Epidermal melanocyte (primary cell): ENCODE measurements around the gene TP53BP1.
A peak's percentile ranks its signal among the peaks of the same experiment; 100 is the strongest.
"Not testable (repeated sequence)": the region's sequence is repeated elsewhere in the genome, so short reads cannot be mapped to it uniquely, and the experiment has no call there.

Source experiments
- DNase-seq: peaks from one replicate; pipeline ENCODE4 v3.0.0; 2011; ENCODE audit warnings: low spot score; ENCODE audit not compliant: insufficient read length

The TP53BP1 gene

GRCh38 chr15:43420435-43420834, 72.5 kb downstream of the TP53BP1 start:
- no peak for DNase-seq

GRCh38 chr15:43414196-43414595, 78.8 kb downstream of the TP53BP1 start:
- no peak for DNase-seq

- no peak for DNase-seq
These were observed 80.9 kb downstream of the TP53BP1 start for GRCh38 chr15:43412096-43412495.

- DNase-seq, result no peak
These were observed 82.3 kb downstream of the TP53BP1 start for GRCh38 chr15:43410572-43411214.

- no peak for DNase-seq
These were observed 84.2 kb downstream of the TP53BP1 start for GRCh38 chr15:43408789-43409188.

- DNase-seq, result no peak
These were observed 86.1 kb downstream of the TP53BP1 start for GRCh38 chr15:43406808-43407207.

- peak; percentile 28 for DNase-seq
These were observed 86.8 kb downstream of the TP53BP1 start for GRCh38 chr15:43406189-43406588.

GRCh38 chr15:43404130-43404529, 88.8 kb downstream of the TP53BP1 start:
- DNase-seq, result no peak

GRCh38 chr15:43403616-43404015, 89.3 kb downstream of the TP53BP1 start:
- no peak for DNase-seq

GRCh38 chr15:43402255-43402654, 90.7 kb downstream of the TP53BP1 start:
- no peak for DNase-seq

- not testable (repeated sequence) for DNase-seq
These were observed 99.4 kb downstream of the TP53BP1 start for GRCh38 chr15:43393592-43393991.

GRCh38 chr15:43390723-43391122, 102.2 kb downstream of the TP53BP1 start:
- no peak for DNase-seq

- DNase-seq, result no peak
These were observed 109.9 kb downstream of the TP53BP1 start for GRCh38 chr15:43383070-43383469.

GRCh38 chr15:43382310-43382709, 110.6 kb downstream of the TP53BP1 start:
- no peak for DNase-seq

GRCh38 chr15:43378601-43379000, 114.4 kb downstream of the TP53BP1 start:
- no peak for DNase-seq

- DNase-seq, result no peak
These were observed 116.8 kb downstream of the TP53BP1 start for GRCh38 chr15:43376017-43376705.

GRCh38 chr15:43370975-43371974, 121.7 kb downstream of the TP53BP1 start, which contains the start of the genes TUBGCP4 and ZSCAN29:
Gene TUBGCP4 (plus strand): TSS chr15:43371101. CDS start chr15:43371355, 254 bp downstream.
Gene ZSCAN29 (minus strand): TSS chr15:43371043. CDS start chr15:43369913, 1,130 bp downstream.
- peak; percentile 90 for DNase-seq

GRCh38 chr15:43370310-43370974, 122.5 kb downstream of the TP53BP1 start:
- peak; percentile 44 for DNase-seq

- no peak for DNase-seq
These were observed 131.5 kb downstream of the TP53BP1 start for GRCh38 chr15:43361313-43361903.

GRCh38 chr15:43360821-43361220, 132.1 kb downstream of the TP53BP1 start:
- DNase-seq, result peak; percentile 67
